Heart left ventricle (tissue), 16 donors: ENCODE measurements around the gene CDH23. TPM values are rescaled to one million over a fixed set of nuclear protein-coding genes. Genes with fewer than 3 reads are reported as not detected.

Experiments
- ATAC-seq, 4 donors: fragments of 200-7000 bp; cut with Tn5 transposase; one replicate each; pipeline ENCODE4 v1.9.1; 2020 to 2022; ENCODE audit warnings: moderate library complexity in 4 of 4, mild to moderate bottlenecking in 3 of 4, moderate number of reproducible peaks in 1 of 4
- DNase-seq, 5 donors: peaks; one replicate each; pipeline ENCODE4 v3.0.0-alpha.2; 2020
- H3K27ac ChIP-seq, 12 donors: fragments of 200-600 bp; sonication (generic) in 4 of 12; one replicate each; pipeline versions ENCODE4 v1.5.0 to v1.8.0; 2016 to 2022; ENCODE audit warnings: mild to moderate bottlenecking in 2 of 12
- H3K27me3 ChIP-seq, 9 donors: fragments of 200-600 bp; sonication (generic) in 2 of 9; one replicate each; pipeline versions ENCODE4 v1.5.1 to v1.8.0; 2016 to 2022; ENCODE audit warnings: mild to moderate bottlenecking in 3 of 9
- H3K36me3 ChIP-seq, 9 donors: fragments of 200-600 bp; sonication (generic) in 2 of 9; one replicate each; pipeline versions ENCODE4 v1.5.0 to v1.8.0; 2018 to 2022; ENCODE audit warnings: mild to moderate bottlenecking in 2 of 9
- H3K4me1 ChIP-seq, 12 donors: fragments of 200-600 bp; sonication (generic) in 4 of 12; one replicate each; pipeline versions ENCODE4 v1.5.0 to v1.8.0; 2016 to 2022; ENCODE audit warnings: mild to moderate bottlenecking in 3 of 12
- H3K4me3 ChIP-seq, 12 donors: fragments of 200-600 bp; sonication (generic) in 4 of 12; one replicate each; pipeline versions ENCODE4 v1.5.0 to v1.8.0; 2017 to 2022; ENCODE audit warnings: mild to moderate bottlenecking in 9 of 12, moderate library complexity in 4 of 12
- H3K9me3 ChIP-seq, 12 donors: fragments of 200-600 bp; sonication (generic) in 4 of 12; one replicate each; pipeline versions ENCODE4 v1.5.0 to v1.8.0; 2016 to 2022; ENCODE audit warnings: mild to moderate bottlenecking in 1 of 12
- POLR2A ChIP-seq, 2 donors: fragments of 450-650 bp; IDR thresholded peaks; one replicate each; pipeline ENCODE4 v1.6.1; 2017; ENCODE audit warnings: antibody characterized with exemption in 2 of 2, mild to moderate bottlenecking in 2 of 2, moderate library complexity in 2 of 2
- WGBS, 4 donors: extraction: QIAGEN DNeasy Blood & Tissue Kit in 2 of 4; methylation state at CpG; one replicate each; pipeline versions ENCODE4 v1.1.5 to v1.1.7; 2013 to 2018; 5-methylcytosine and 5-hydroxymethylcytosine counted together
- intact Hi-C, 10 donors: fragments of 100-400 bp; cut with DNase I; formaldehyde crosslinking; loops; one replicate each; pipeline versions ENCODE4 v1.11.1 to v1.14.2; 2022
- microRNA-seq, 4 donors: library from miRNA; unstranded; fragments of <30 nt; microRNA quantifications; one replicate each; pipeline versions ENCODE4 to v1.2.0, GENCODE V29; 2017 to 2020
- polyA plus RNA-seq, 2 donors: library from polyadenylated mRNA; stranded (reverse); fragments of 200-250 nt; gene quantifications; one replicate each; pipeline ENCODE4 v1.2.3, GENCODE V29; 2013
- total RNA-seq, 9 donors: library from RNA; depleted of rRNA in 2 of 9; stranded (reverse); fragments of >200 nt in 2 of 9; fragmentation: NEBNext Ultra II Directional in 3 of 9; extraction: Animal tissue kit (Norgen Biotek cat#: 25700) in 3 of 9; gene quantifications; one replicate each; pipeline versions ENCODE4 v1.1.0 to v1.2.4, GENCODE V29; 2016 to 2023
- TF ChIP-seq, protein P1 (sequence below), 12 donors: fragments of 200-600 bp; sonication (generic) in 4 of 12; IDR thresholded peaks; one replicate each; pipeline versions ENCODE4 v1.5.0 to v1.8.0; 2018 to 2022; ENCODE audit warnings: antibody characterized with exemption in 12 of 12, mild to moderate bottlenecking in 5 of 12
- donor health status: ischemic (EF 13 %, LVEDD 7.1; RV severe dilation, severe dysfunction).
- donor health status: healthy with polysubstance abuse.
- donor health status: DM: no; HTN: yes; CAD: no.
- donor health status: DM: no; HTN: no; CAD: no.
- donor health status: ischemic (EF 25% LVEDD 6.9; RV normal size, moderate dysfunction).
- donor health status: ischemic (EF 25% LVEDD 5.7; RV mildly dilated, moderate dysfunction).
- donor health status: healthy.
- donor health status: DM: yes; HTN: yes; CAD: no.
- donor health status: ischemic (EF 35%, LVEDD 5.7; RV mildly dilated, moderate dysfunction).
- donor health status: nonischemic (EF 11% LVEDD 7.7; RV severe dilation, severe dysfunction).
- donor health status: DM: yes; HTN: yes; CAD: no.
- donor health status: PGD.
- donor health status: ischemic (EF 29% LVEDD 5.4; RV normal size, mild dysfunction).
- donor health status: nonischemic (EF 23%, LVEDD 6.1; RV moderate dilation, normal function).

CDH23 gene
- total and polyA plus RNA-seq, 11 donors: 1.2 to 8.6 (median 3.9) TPM

- no peak for DNase-seq
- 92 to 97% (median 95%) methylated on average over 6 of the region's 6 CpGs for WGBS, 4 donors
- no peak overlapping the region for H3K4me3 ChIP-seq
- ATAC-seq: no peak
- intact Hi-C loops: no loop called here
- H3K4me1 ChIP-seq: peaks cover 3 to 43% (median 22%) of the 10 kb centered on the region in 12 donors
- no peaks in the 10 kb centered on the region for H3K27me3 ChIP-seq
- no peaks in the 10 kb centered on the region for H3K36me3 ChIP-seq
- no peaks in the 10 kb centered on the region for H3K9me3 ChIP-seq
- no peak for TF ChIP-seq POLR2A (IDR thresholded peaks at IDR 0.05)
- TF ChIP-seq, protein P1, sequence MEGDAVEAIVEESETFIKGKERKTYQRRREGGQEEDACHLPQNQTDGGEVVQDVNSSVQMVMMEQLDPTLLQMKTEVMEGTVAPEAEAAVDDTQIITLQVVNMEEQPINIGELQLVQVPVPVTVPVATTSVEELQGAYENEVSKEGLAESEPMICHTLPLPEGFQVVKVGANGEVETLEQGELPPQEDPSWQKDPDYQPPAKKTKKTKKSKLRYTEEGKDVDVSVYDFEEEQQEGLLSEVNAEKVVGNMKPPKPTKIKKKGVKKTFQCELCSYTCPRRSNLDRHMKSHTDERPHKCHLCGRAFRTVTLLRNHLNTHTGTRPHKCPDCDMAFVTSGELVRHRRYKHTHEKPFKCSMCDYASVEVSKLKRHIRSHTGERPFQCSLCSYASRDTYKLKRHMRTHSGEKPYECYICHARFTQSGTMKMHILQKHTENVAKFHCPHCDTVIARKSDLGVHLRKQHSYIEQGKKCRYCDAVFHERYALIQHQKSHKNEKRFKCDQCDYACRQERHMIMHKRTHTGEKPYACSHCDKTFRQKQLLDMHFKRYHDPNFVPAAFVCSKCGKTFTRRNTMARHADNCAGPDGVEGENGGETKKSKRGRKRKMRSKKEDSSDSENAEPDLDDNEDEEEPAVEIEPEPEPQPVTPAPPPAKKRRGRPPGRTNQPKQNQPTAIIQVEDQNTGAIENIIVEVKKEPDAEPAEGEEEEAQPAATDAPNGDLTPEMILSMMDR (IDR thresholded peaks at IDR 0.05): no peak
- H3K27ac ChIP-seq: no peak overlapping the region
Measured at GRCh38 chr10:71863203-71863602, 466.5 kb downstream of the CDH23 start.

DNA sequence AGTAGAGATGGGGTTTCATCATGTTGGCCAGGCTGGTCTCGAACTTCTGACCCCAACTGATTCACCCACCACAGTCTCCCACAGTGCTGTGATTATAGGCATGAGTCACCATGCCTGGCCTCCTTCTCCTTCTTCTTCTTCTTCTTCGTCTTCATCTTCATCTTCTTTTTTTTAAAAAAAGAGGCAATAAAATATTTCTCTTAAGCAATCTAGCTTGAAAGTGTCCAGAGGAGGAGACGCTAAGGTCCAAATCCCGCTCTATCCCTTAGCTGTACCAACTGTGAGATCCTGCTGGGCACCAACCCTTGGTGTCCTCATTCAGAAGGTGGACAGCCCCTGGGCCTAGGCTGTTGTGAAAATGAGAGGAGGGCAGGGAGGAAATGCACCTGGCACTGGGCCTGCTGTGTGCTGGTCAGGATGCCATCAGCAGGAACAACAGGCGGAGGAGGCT lies 468.2 kb downstream of the CDH23 start:
- ATAC-seq: no peak
- 80 to 87% (median 84%) methylated on average over 5 of the region's 5 CpGs for WGBS, 4 donors
- TF ChIP-seq, protein P1 (IDR thresholded peaks at IDR 0.05): no peak
- no peak for TF ChIP-seq POLR2A (IDR thresholded peaks at IDR 0.05)

More for the DNA sequence above, 468.2 kb downstream of the CDH23 start:
- Histone ChIP-seq H3K4me1 (peaks cover 3 to 37% (median 17%) of the 10 kb centered on the region in 12 donors), H3K4me3 (no peak overlapping the region), H3K36me3 (no peaks in the 10 kb centered on the region), H3K27me3 (no peaks in the 10 kb centered on the region), H3K9me3 (no peaks in the 10 kb centered on the region), H3K27ac (no peak overlapping the region)
- DNase-seq: no peak
- intact Hi-C loops: no loop called here

Small RNAs within 50 kb of the gene (microRNA-seq; reads per million reads assigned to microRNA genes)
- gene MIR7152: 0 to 0.21 (median 0.06) reads per million in 4 donors

Other genes starting within 250 kb of the CDH23 start
- 10 to 100 TPM in 6 of 9 donors, 1 to 10 TPM in 3; 6.9 to 22.8 (median 10.9) TPM for gene UNC5B, start 184.3 kb upstream of the CDH23 start, total RNA-seq
- gene UNC5B, start 184.3 kb upstream of the CDH23 start, polyA plus RNA-seq: 1 to 10 TPM; 4.8 to 8.7 TPM
- 1 to 10 TPM in 8 of 9 donors, under 1 TPM in 1; 0.76 to 6.2 (median 1.8) TPM for gene SLC29A3, start 77.7 kb upstream of the CDH23 start, total RNA-seq
- gene SLC29A3, start 77.7 kb upstream of the CDH23 start, polyA plus RNA-seq: 1 to 10 TPM; 1.2 TPM